Fibroblast of skin of right biceps (primary cell): Measurements from ENCODE around the gene CTAG1B.
"Not testable (repeated sequence)": the region's sequence is repeated elsewhere in the genome, so short reads cannot be mapped to it uniquely, and the experiment has no call there.

Experiments
- DNase-seq: peaks from one replicate; pipeline ENCODE4 v3.0.0-alpha.2; 2013

The CTAG1B gene

DNA sequence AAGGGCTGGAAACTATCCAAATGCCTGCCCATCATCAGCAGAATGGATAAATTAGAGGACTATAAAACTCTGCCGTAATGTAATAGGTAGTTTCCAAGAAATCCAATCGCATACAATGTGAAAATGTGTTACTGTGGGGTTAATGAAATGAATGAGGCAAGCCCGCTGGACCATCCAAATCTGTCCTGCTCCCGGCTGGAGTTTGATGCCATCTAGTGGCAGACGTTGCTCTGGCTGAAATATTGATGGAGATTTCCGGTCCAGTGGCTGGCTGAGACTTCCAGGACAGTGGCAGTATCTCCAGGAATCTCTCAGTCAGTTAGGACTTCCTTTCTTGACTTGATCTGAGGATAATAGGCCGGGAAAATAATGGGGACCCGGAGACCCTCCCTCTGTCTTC is 36.1 kb downstream of the CTAG1B start:
- not testable (repeated sequence) for DNase-seq

DNA sequence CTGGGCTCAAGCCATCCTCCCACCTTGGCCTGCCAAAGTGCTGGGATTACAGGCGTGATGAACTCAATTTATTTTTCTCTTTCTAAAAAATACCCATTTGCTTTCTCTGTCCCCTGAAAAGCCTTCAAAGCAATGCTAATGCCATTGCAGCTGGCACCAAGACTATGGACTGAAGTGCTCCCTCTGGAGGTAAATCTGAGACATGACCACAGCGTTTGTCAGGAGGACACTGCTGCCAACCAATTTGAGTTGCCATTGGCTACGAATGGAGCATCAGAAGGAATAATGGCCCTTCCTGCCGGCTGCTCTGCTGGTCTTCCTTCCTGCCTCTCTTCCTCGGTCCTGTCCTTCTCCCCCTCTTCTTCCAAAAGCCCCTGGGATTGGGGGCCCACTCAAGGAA is 44.0 kb downstream of the CTAG1B start:
- not testable (repeated sequence) for DNase-seq

GRCh38 chrX:154573061-154573460 is 46.0 kb downstream of the CTAG1B start:
- DNase-seq: not testable (repeated sequence)

- DNase-seq: not testable (repeated sequence)
Measured at GRCh38 chrX:154570361-154570760, 48.7 kb downstream of the CTAG1B start.
